Left lobe of liver (tissue), 2 donors: ENCODE measurements around the gene NALCN. TPM values are rescaled to one million over a fixed set of nuclear protein-coding genes. Genes with fewer than 3 reads are reported as not detected.

Experiments used
- ATAC-seq: fragments of 200-7000 bp; cut with Tn5 transposase; one replicate; pipeline ENCODE4 v1.9.1; 2020; ENCODE audit warnings: mild to moderate bottlenecking, moderate library complexity
- DNase-seq: peaks from one replicate; pipeline ENCODE4 v3.0.0-alpha.2; 2020; ENCODE audit warnings: low spot score
- total RNA-seq: library from RNA; stranded (reverse); gene quantifications from one replicate; pipeline ENCODE4 v1.2.1, GENCODE V29; 2021
- donor health status: DM: no; HTN: no; CAD: no; lungs with moderate emphysema.
- donor health status: DM: no; HTN: yes; CAD: no.

The NALCN gene
- total RNA-seq, 1 donor from 2014 or later, result 0.48 TPM

DNA sequence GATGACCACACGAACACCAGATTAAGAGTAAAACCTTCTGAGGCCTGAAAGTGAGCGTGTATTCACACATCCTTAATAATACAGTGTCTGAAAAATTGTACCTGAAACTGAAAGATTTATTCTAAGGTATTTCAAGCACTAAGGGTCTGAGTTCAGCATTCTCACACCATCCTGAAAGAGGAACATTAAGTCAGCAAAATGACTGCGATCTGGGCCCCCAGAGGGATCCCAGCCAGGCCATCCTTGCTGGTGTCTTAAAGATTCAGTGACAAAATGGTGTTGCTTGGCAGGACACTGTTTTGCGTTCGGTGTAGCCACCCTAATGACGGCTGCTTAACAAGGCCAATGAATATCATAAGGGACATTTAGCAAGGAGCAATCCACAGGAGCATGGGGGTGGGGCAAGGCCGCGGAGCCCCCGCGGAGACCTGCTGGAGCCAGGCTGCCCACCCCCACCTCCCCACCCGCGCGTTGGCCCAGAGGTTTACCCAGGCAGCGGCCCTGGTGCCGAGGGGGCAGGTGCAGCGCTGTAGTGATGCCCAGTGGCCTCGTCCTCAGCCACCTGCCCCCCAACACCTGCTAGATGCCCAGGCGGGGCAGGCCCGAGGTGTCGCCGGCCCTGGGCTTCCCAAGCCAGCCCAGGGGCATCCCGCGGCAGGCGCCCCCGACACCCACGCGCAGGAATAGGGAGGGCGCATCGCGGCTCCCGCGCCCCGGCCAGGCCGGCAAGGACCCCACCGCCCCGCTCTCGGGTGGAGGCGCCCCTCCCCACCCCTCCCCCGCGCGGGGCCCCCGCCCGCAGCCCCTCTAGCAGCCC is 742 bp downstream of the NALCN start:
- DNase-seq, result no peak
- ATAC-seq, result peak; percentile 20

- no peak for ATAC-seq
- DNase-seq, result no peak
Measured at GRCh38 chr13:101412076-101412475, 4.2 kb downstream of the NALCN start.

DNA sequence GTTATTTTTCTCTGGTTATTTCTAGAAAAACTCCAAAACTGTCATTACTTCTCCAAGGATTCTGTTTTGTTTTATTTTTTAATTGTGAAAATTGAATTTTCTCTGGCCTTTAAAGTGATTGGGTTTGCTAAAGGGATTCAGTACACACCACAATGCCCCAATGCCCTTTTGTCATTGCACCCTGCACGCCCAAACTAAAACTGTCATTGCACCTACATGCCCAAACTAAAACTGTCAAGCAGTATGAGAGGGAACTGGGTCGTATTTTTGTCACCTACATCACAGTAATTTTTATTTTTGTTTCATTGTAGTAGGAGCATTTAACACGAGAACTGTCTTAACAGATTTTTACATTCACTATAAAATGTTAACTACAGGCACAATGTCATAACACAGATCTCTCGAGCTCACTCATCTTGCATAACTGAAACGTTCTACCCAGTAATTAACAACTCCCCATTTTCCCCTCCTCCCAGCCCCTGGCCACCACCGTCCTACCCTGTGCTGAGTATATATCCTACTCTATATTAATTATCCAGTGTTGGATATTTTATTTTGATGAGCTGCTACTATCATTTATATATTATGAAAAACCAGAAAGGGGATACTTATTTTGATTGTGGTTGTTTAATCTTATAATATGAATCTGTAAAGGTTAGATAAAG is 7.2 kb downstream of the NALCN start:
- ATAC-seq (no peak), DNase-seq (no peak)

DNA sequence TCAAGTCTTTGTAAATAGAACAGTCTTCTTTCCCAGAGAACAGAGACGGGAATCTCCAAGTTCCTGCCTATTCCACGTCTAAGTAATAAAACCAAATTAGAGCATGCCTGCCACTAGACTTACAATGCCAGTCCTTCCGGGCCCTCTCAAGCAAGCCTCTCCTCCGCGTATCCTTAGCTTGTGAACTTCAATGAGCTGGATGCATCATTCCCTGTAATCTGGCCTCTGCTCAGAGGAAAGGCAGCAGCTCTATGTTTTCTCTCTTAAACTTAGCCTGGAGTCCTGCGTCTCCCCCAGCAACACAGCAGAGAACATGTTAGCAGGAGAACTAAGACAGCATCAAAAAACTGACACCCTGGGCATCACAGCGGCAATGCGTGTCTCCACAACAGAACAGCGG is 8.2 kb downstream of the NALCN start:
- ATAC-seq (no peak), DNase-seq (no peak)

GRCh38 chr13:101406791-101407190 is 9.5 kb downstream of the NALCN start:
- DNase-seq, result no peak
- no peak for ATAC-seq

- DNase-seq (no peak), ATAC-seq (no peak)
Measured at GRCh38 chr13:101401196-101401595, 15.1 kb downstream of the NALCN start.

GRCh38 chr13:101399365-101399764 is 16.9 kb downstream of the NALCN start:
- DNase-seq (no peak), ATAC-seq (no peak)

DNA sequence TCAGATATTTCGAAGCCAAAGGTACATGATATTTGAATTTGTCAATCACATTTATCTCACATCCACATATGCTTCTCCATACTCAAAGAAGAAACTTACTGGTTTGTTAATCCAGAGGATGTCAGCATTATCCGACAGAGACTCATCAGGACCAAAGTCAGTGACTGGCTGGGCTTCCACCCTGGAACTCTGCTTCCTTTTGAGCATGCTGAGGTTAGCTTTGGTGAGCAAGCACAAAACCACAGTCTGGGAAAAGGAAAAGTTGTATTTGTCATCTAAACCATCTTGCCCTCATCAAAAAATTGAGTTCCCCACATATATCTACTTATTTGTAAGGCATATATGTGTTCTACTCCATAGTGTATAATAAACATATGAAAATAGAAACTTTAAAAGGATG is 17.4 kb downstream of the NALCN start:
- no peak for ATAC-seq

DNA sequence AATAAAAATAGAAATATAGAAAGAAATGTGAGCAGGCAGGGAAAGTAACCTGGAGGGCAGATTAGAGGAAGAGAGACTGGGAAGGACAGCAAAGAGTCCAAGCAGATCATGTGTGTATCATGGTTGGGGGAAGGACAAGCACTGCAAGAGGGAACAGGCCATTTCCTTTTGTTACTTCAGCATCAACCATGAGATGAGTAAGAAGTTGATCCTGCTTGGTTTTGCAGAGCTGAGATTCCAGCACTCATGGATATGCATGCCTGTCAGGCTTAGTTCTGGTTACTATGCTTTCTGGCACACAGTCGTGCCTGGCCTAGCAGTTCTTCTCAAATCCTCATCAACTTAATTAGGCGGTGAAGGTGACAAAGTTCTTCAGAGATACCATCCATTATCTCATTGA is 18.1 kb downstream of the NALCN start:
- ATAC-seq (no peak), DNase-seq (no peak)

More for the DNA sequence above, 17.4 kb downstream of the NALCN start:
- DNase-seq, result no peak

- DNase-seq (no peak), ATAC-seq (no peak)
Measured at GRCh38 chr13:101397742-101398141, 18.6 kb downstream of the NALCN start.

GRCh38 chr13:101394605-101395004 is 21.7 kb downstream of the NALCN start:
- DNase-seq, result no peak
- no peak for ATAC-seq

DNA sequence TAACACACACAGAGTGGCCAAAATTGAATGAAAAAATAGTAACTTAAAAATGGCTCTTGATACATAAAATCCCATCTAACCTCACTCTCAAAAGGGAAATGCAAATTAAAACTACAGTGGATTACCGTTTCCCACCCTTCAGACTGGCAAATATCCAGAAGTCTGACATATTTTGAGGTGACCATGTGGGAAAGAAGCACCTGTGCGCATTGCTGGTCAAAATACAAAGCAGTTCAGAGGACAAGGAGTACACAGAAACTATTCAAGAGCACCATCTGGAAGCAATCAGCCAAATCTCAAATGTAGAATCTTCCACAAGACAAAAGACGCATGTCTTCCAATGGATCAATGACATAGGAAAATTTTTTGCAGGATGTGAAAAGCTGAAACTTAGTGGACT is 23.2 kb downstream of the NALCN start:
- no peak for DNase-seq
- no peak for ATAC-seq

GRCh38 chr13:101390461-101390860 is 25.8 kb downstream of the NALCN start:
- no peak for ATAC-seq
- no peak for DNase-seq

- ATAC-seq, result no peak
Measured at GRCh38 chr13:101384929-101385328, 31.4 kb downstream of the NALCN start.

DNA sequence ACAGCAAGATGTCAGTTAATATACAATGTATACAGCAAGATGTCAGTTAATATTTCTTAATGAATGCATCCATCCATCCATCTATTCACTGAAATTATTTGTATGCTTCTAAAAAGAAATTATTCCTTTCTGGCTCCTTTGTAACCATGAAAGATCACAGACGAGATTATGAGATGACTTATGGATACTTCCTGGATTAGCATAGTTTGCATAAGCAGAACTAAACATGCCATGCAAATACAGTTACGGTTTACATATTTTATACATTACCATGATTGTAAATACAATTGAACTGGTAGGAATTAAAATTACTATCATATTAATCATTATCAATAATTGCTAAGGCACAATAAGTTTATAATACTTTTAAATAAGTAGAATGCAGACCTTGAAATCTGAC is 32.7 kb downstream of the NALCN start:
- DNase-seq (no peak), ATAC-seq (no peak)

More at GRCh38 chr13:101384929-101385328, 31.4 kb downstream of the NALCN start:
- DNase-seq, result no peak

DNA sequence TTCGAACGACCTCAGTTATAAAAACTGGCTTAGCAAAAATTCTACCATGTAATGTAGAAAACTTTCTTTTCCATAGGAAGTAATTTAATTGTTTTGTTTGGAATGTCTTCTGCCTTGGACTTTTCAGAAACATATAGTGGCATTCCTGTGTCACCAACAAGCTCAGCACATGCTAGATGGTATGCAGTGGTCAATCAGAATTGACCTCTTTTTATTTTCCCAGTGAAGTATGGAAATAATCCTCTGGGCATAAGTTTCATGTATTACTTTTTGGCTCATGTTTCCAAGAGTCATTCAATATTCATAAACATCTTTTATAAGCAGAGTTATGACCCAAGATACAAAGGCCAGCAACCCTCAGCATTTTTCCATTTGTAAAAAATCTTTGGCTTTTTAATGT is 33.6 kb downstream of the NALCN start:
- no peak for ATAC-seq
- no peak for DNase-seq

- ATAC-seq, result no peak
Measured at GRCh38 chr13:101382086-101382485, 34.2 kb downstream of the NALCN start.

GRCh38 chr13:101360525-101360924 is 55.8 kb downstream of the NALCN start:
- ATAC-seq, result no peak
- DNase-seq, result no peak

More at GRCh38 chr13:101382086-101382485, 34.2 kb downstream of the NALCN start:
- no peak for DNase-seq

GRCh38 chr13:101354895-101355294 is 61.4 kb downstream of the NALCN start:
- no peak for DNase-seq
- ATAC-seq, result no peak

GRCh38 chr13:101346942-101347728 is 69.2 kb downstream of the NALCN start:
- ATAC-seq (no peak), DNase-seq (no peak)

GRCh38 chr13:101346161-101346560 is 70.1 kb downstream of the NALCN start:
- ATAC-seq (no peak), DNase-seq (no peak)
